ENCODE results near the gene KIF25. TPM values are rescaled to one million over a fixed set of nuclear protein-coding genes. Genes with fewer than 3 reads are reported as not detected.

KIF25 gene
- total RNA-seq, 4 donors from 2014 or later: 0.26 TPM; not detected in 3

- no peaks in the 10 kb centered on the region for H3K4me1 ChIP-seq
- H3K9me3 ChIP-seq: no peaks in the 10 kb centered on the region
- DNase-seq: no peak
- no peaks in the 10 kb centered on the region for H3K27me3 ChIP-seq
- H3K27ac ChIP-seq: no peak overlapping the region
- TF ChIP-seq CTCF (IDR thresholded peaks at IDR 0.05) (no peak), POLR2A (IDR thresholded peaks at IDR 0.05) (no peak)
- intact Hi-C loops (cut with DNase I): no loop called here
- no peaks in the 10 kb centered on the region for H3K36me3 ChIP-seq
- 76 to 90% methylated on average over 11 to 13 of the region's 13 CpGs for WGBS, 2 donors
- H3K4me3 ChIP-seq: no peak overlapping the region
These were observed 12.4 kb upstream of the KIF25 start for GRCh38 chr6:167984876-167985604.

GRCh38 chr6:167985911-167986595 lies 11.4 kb upstream of the KIF25 start:
- DNase-seq: no peak
- intact Hi-C loops (cut with DNase I): no loop called here
- 94 to 97% methylated on average over 16 to 32 of the region's 39 CpGs for WGBS, 2 donors

GRCh38 chr6:167987396-167988153 lies 9.9 kb upstream of the KIF25 start:
- Histone ChIP-seq H3K27ac (no peak overlapping the region), H3K4me1 (no peaks in the 10 kb centered on the region), H3K4me3 (no peak overlapping the region), H3K9me3 (no peaks in the 10 kb centered on the region), H3K27me3 (no peaks in the 10 kb centered on the region), H3K36me3 (no peaks in the 10 kb centered on the region)
- intact Hi-C loops (cut with DNase I): no loop called here
- no peak for DNase-seq
- TF ChIP-seq CTCF (IDR thresholded peaks at IDR 0.05) (no peak), POLR2A (IDR thresholded peaks at IDR 0.05) (no peak)
- WGBS, 2 donors: 86 to 92% methylated on average over 25 to 33 of the region's 35 CpGs

More at GRCh38 chr6:167985911-167986595, 11.4 kb upstream of the KIF25 start:
- Histone ChIP-seq H3K4me3 (no peak overlapping the region), H3K27ac (no peak overlapping the region), H3K4me1 (no peaks in the 10 kb centered on the region), H3K36me3 (no peaks in the 10 kb centered on the region), H3K9me3 (no peaks in the 10 kb centered on the region), H3K27me3 (no peaks in the 10 kb centered on the region)
- TF ChIP-seq POLR2A (IDR thresholded peaks at IDR 0.05): no peak
- no peak for TF ChIP-seq CTCF (IDR thresholded peaks at IDR 0.05)

- Histone ChIP-seq H3K27ac (no peak overlapping the region), H3K36me3 (no peaks in the 10 kb centered on the region), H3K4me3 (no peak overlapping the region), H3K27me3 (no peaks in the 10 kb centered on the region), H3K9me3 (no peaks in the 10 kb centered on the region), H3K4me1 (no peaks in the 10 kb centered on the region)
- 61 to 63% methylated on average over 5 of the region's 5 CpGs for WGBS, 2 donors
- no peak for DNase-seq
- TF ChIP-seq POLR2A (IDR thresholded peaks at IDR 0.05): no peak
- TF ChIP-seq CTCF (IDR thresholded peaks at IDR 0.05): no peak
- intact Hi-C loops (cut with DNase I): no loop called here
These were observed 9.3 kb upstream of the KIF25 start for GRCh38 chr6:167988154-167988495.
